Smooth muscle cell (in vitro differentiated cells): ENCODE measurements around the gene DMRT1. TPM values are rescaled to one million over a fixed set of nuclear protein-coding genes. Genes with fewer than 3 reads are reported as not detected.

Experiments used
- DNase-seq: peaks from one replicate; lab custom pipeline; 2025; ENCODE audit not compliant: unreplicated experiment; lab: John Stamatoyannopoulos, UW
- H2AFZ ChIP-seq: fragments of 200-600 bp; sonication (generic); 2 replicates; pipeline ENCODE4 v1.6.0; 2016; ENCODE audit warnings: antibody characterized with exemption, low read depth, mild to moderate bottlenecking
- H3F3A ChIP-seq: fragments of 200-600 bp; sonication (generic); 2 replicates; pipeline ENCODE4 v1.6.0; 2017; ENCODE audit warnings: antibody characterized with exemption, low read depth
- H3K27ac ChIP-seq: fragments of 200-600 bp; sonication (generic); 2 replicates; pipeline ENCODE4 v1.5.1; 2016; ENCODE audit warnings: low read depth, mild to moderate bottlenecking
- H3K27me3 ChIP-seq: fragments of 200-600 bp; sonication (generic); 2 replicates; pipeline ENCODE4 v1.6.1; 2016; ENCODE audit warnings: low read depth, mild to moderate bottlenecking
- H3K36me3 ChIP-seq: fragments of 200-600 bp; sonication (generic); 2 replicates; pipeline ENCODE4 v1.5.1; 2016; ENCODE audit warnings: low read depth
- H3K4me1 ChIP-seq: fragments of 200-600 bp; sonication (generic); 2 replicates; pipeline ENCODE4 v1.5.1; 2016; ENCODE audit warnings: low read depth
- H3K4me2 ChIP-seq: fragments of 200-600 bp; sonication (generic); 2 replicates; pipeline ENCODE4 v1.6.0; 2016; ENCODE audit warnings: mild to moderate bottlenecking
- H3K4me3 ChIP-seq: fragments of 200-600 bp; sonication (generic); 2 replicates; pipeline ENCODE4 v1.5.1; 2016; ENCODE audit warnings: mild to moderate bottlenecking
- H3K79me2 ChIP-seq: fragments of 200-600 bp; sonication (generic); 2 replicates; pipeline ENCODE4 v1.6.0; 2016; ENCODE audit warnings: low read depth, mild to moderate bottlenecking
- H3K9ac ChIP-seq: fragments of 200-600 bp; sonication (generic); 2 replicates; pipeline ENCODE4 v1.6.0; 2016; ENCODE audit warnings: low read depth
- H3K9me3 ChIP-seq: fragments of 200-600 bp; sonication (generic); replicated peaks from 2 replicates; pipeline ENCODE4 v1.5.1; 2016; ENCODE audit warnings: low read depth
- H4K20me1 ChIP-seq: fragments of 200-600 bp; sonication (generic); 2 replicates; pipeline ENCODE4 v1.6.0; 2016; ENCODE audit warnings: low read depth
- CTCF ChIP-seq: fragments of 200-600 bp; sonication (generic); IDR thresholded peaks from 2 replicates; pipeline ENCODE4 v1.5.1; 2017; ENCODE audit warnings: borderline replicate concordance, mild to moderate bottlenecking, antibody characterized with exemption; ENCODE audit not compliant: insufficient read depth, poor library complexity, severe bottlenecking
- WGBS: methylation state at CpG from one replicate; pipeline ENCODE4 v1.1.7; 2016; ENCODE audit warnings: low lambda C conversion rate; 5-methylcytosine and 5-hydroxymethylcytosine counted together
- polyA plus RNA-seq: library from polyadenylated mRNA; unstranded; fragments of >200 nt; fragmentation: Nextera tagmentation; extraction: Ambion mirVana; gene quantifications from 2 replicates; pipeline ENCODE4 v1.2.1, GENCODE V29; 2016
- total RNA-seq: library from RNA; depleted of rRNA; stranded (reverse); fragments of >200 nt; gene quantifications from 2 replicates; pipeline ENCODE4 v1.2.3, GENCODE V29; 2014

The DMRT1 gene
- total and polyA plus RNA-seq, 2 experiments from 2014 or later = 0.58 TPM; not detected in 1

- Histone ChIP-seq H3K27me3 (peaks cover 100% of the 10 kb centered on the region), H3K4me2 (no peak overlapping the region), H3K79me2 (no peaks in the 10 kb centered on the region), H2AFZ (no peak overlapping the region), H3K4me1 (no peaks in the 10 kb centered on the region), H3K27ac (no peak overlapping the region), H3K9me3 (no peaks in the 10 kb centered on the region), H3K9ac (no peak overlapping the region), H3K4me3 (no peak overlapping the region), H4K20me1 (no peaks in the 10 kb centered on the region), H3K36me3 (no peaks in the 10 kb centered on the region), H3F3A (no peaks in the 10 kb centered on the region)
- 34% methylated on average over 16 of the region's 16 CpGs for WGBS
- no peak for TF ChIP-seq CTCF
- DNase-seq = no peak
Observed at GRCh38 chr9:981491-981898, 140.0 kb downstream of the DMRT1 start.

GRCh38 chr9:982394-983230 lies 141.1 kb downstream of the DMRT1 start:
- Histone ChIP-seq H3K9ac (no peak overlapping the region), H3K36me3 (no peaks in the 10 kb centered on the region), H3K27me3 (peaks cover 100% of the 10 kb centered on the region), H3F3A (no peaks in the 10 kb centered on the region), H3K4me1 (no peaks in the 10 kb centered on the region), H3K9me3 (no peaks in the 10 kb centered on the region), H3K4me3 (no peak overlapping the region), H3K27ac (no peak overlapping the region), H3K4me2 (no peak overlapping the region), H4K20me1 (no peaks in the 10 kb centered on the region), H3K79me2 (no peaks in the 10 kb centered on the region), H2AFZ (no peak overlapping the region)
- no peak for DNase-seq
- 74% methylated on average over 15 of the region's 15 CpGs for WGBS
- no peak for TF ChIP-seq CTCF

- Histone ChIP-seq H3K79me2 (no peaks in the 10 kb centered on the region), H2AFZ (no peak overlapping the region), H3K9me3 (no peaks in the 10 kb centered on the region), H3F3A (no peaks in the 10 kb centered on the region), H3K36me3 (no peaks in the 10 kb centered on the region), H3K4me1 (no peaks in the 10 kb centered on the region), H3K27me3 (peaks cover 25% of the 10 kb centered on the region), H4K20me1 (no peaks in the 10 kb centered on the region), H3K4me3 (no peak overlapping the region), H3K9ac (no peak overlapping the region), H3K4me2 (no peak overlapping the region), H3K27ac (no peak overlapping the region)
- no peak for TF ChIP-seq CTCF
- 80% methylated on average over 4 of the region's 4 CpGs for WGBS
- DNase-seq = no peak
Observed at GRCh38 chr9:994005-994404, 152.5 kb downstream of the DMRT1 start.

GRCh38 chr9:995192-995591 lies 153.7 kb downstream of the DMRT1 start:
- Histone ChIP-seq H3K27me3 (peaks cover 14% of the 10 kb centered on the region), H3F3A (no peaks in the 10 kb centered on the region), H3K4me2 (no peak overlapping the region), H3K36me3 (no peaks in the 10 kb centered on the region), H3K4me3 (no peak overlapping the region), H3K9me3 (no peaks in the 10 kb centered on the region), H2AFZ (no peak overlapping the region), H3K27ac (no peak overlapping the region), H3K4me1 (no peaks in the 10 kb centered on the region), H4K20me1 (no peaks in the 10 kb centered on the region), H3K9ac (no peak overlapping the region), H3K79me2 (no peaks in the 10 kb centered on the region)
- 88% methylated on average over 4 of the region's 4 CpGs for WGBS
- no peak for DNase-seq
- TF ChIP-seq CTCF = no peak
